Neural cell (in vitro differentiated cells): ENCODE results near the gene CDK17. TPM values are rescaled to one million over a fixed set of nuclear protein-coding genes. Genes with fewer than 3 reads are reported as not detected.

Source experiments
- H2AFZ ChIP-seq: fragments of 200-600, 300-800 bp; sonication (generic), shearing (Covaris generic); 2 replicates; pipeline ENCODE4 v1.6.0; 2014; ENCODE audit warnings: low read depth, mild to moderate bottlenecking, antibody characterized with exemption, low read length, moderate library complexity
- H3F3A ChIP-seq: fragments of 200-600 bp; shearing (Covaris generic); 2 replicates; pipeline ENCODE4 v1.6.1; 2016; ENCODE audit warnings: mild to moderate bottlenecking, moderate library complexity, mixed read lengths, antibody characterized with exemption, low read length; ENCODE audit not compliant: insufficient read depth, poor library complexity, severe bottlenecking
- H3K27ac ChIP-seq: fragments of 200-600, 300-800 bp; sonication (generic), shearing (Covaris generic); 2 replicates; pipeline ENCODE4 v1.5.1; 2014; ENCODE audit warnings: mild to moderate bottlenecking, low read length, moderate library complexity
- H3K27me3 ChIP-seq: fragments of 300-800, 200-600 bp; sonication (generic), shearing (Covaris generic); 2 replicates; pipeline ENCODE4 v1.6.0; 2014; ENCODE audit warnings: mild to moderate bottlenecking, low read depth, low read length, moderate library complexity; ENCODE audit not compliant: insufficient read depth
- H3K36me3 ChIP-seq: fragments of 300-800, 200-600 bp; sonication (generic), shearing (Covaris generic); 2 replicates; pipeline ENCODE4 v1.5.1; 2014; ENCODE audit warnings: mild to moderate bottlenecking, antibody characterized with exemption, low read length, moderate library complexity; ENCODE audit not compliant: insufficient read depth
- H3K4me2 ChIP-seq: fragments of 300-800, 200-600 bp; sonication (generic), shearing (Covaris generic); 2 replicates; pipeline ENCODE4 v1.6.0; 2014; ENCODE audit warnings: mild to moderate bottlenecking, low read length
- H3K4me3 ChIP-seq: fragments of 300-800, 200-600 bp; sonication (generic), shearing (Covaris generic); 2 replicates; pipeline ENCODE4 v1.5.1; 2014; ENCODE audit warnings: mild to moderate bottlenecking, low read length, moderate library complexity
- H3K79me2 ChIP-seq: fragments of 200-600 bp; shearing (Covaris generic); replicated peaks from 2 replicates; pipeline ENCODE4 v1.6.0; 2014; ENCODE audit warnings: mild to moderate bottlenecking, low read length, moderate library complexity; ENCODE audit not compliant: insufficient read depth
- H3K9ac ChIP-seq: fragments of 300-800, 200-600 bp; sonication (generic), shearing (Covaris generic); 2 replicates; pipeline ENCODE4 v1.6.1; 2016; ENCODE audit warnings: mild to moderate bottlenecking, low read length, mixed read lengths
- H3K9me2 ChIP-seq: fragments of 200-600 bp; shearing (Covaris generic); 2 replicates; pipeline ENCODE4 v1.6.1; 2016; ENCODE audit warnings: mild to moderate bottlenecking, low read length, mixed read lengths; ENCODE audit not compliant: insufficient read depth
- H3K9me3 ChIP-seq: fragments of 200-600, 300-800 bp; sonication (generic), shearing (Covaris generic); 2 replicates; pipeline ENCODE4 v1.6.1; 2016; ENCODE audit warnings: mild to moderate bottlenecking, mixed run types, low read length, moderate library complexity, mixed read lengths
- H4K20me1 ChIP-seq: fragments of 200-600 bp; shearing (Covaris generic); 2 replicates; pipeline ENCODE4 v1.6.1; 2016; ENCODE audit warnings: mild to moderate bottlenecking, mixed run types; ENCODE audit not compliant: insufficient read depth
- EP300 ChIP-seq: fragments of 450-650 bp; conservative IDR thresholded peaks from 2 replicates; pipeline ENCODE4 v1.6.1; 2014; ENCODE audit warnings: antibody characterized with exemption, mild to moderate bottlenecking, moderate library complexity; ENCODE audit not compliant: poor library complexity, severe bottlenecking
- EZH2 ChIP-seq: fragments of 200-600, 300-800 bp; shearing (Covaris generic), sonication (generic); IDR thresholded peaks from 2 replicates; pipeline ENCODE4 v1.6.1; 2014; ENCODE audit warnings: antibody characterized with exemption, low read length, borderline replicate concordance, mild to moderate bottlenecking; ENCODE audit not compliant: insufficient read depth, poor library complexity, severe bottlenecking
- MXI1 ChIP-seq: fragments of 450-650 bp; conservative IDR thresholded peaks from 2 replicates; pipeline ENCODE4 v1.6.1; 2014; ENCODE audit warnings: antibody characterized with exemption, mild to moderate bottlenecking; ENCODE audit not compliant: poor library complexity, severe bottlenecking
- POLR2AphosphoS5 ChIP-seq: IDR thresholded peaks from 2 replicates; pipeline ENCODE4 v1.6.1; 2012
- RAD21 ChIP-seq: fragments of 450-650 bp; conservative IDR thresholded peaks from 2 replicates; pipeline ENCODE4 v1.6.1; 2014; ENCODE audit warnings: antibody characterized with exemption, mild to moderate bottlenecking, moderate library complexity
- SMC3 ChIP-seq: fragments of 450-650 bp; conservative IDR thresholded peaks from 2 replicates; pipeline ENCODE4 v1.6.1; 2014; ENCODE audit warnings: antibody characterized with exemption, mild to moderate bottlenecking, moderate library complexity; ENCODE audit not compliant: poor library complexity
- TAF1 ChIP-seq: IDR thresholded peaks from 2 replicates; pipeline ENCODE4 v1.6.1; 2012; ENCODE audit warnings: low read depth
- polyA plus RNA-seq: library from polyadenylated mRNA; depleted of rRNA; stranded (reverse); fragments of >200 nt; gene quantifications from 2 replicates; pipeline ENCODE4 v1.2.3, GENCODE V29; 2014
- TF ChIP-seq, protein P1 (sequence below): fragments of 450-650 bp; IDR thresholded peaks from 2 replicates; pipeline ENCODE4 v1.5.1; 2014; ENCODE audit warnings: antibody characterized with exemption, mild to moderate bottlenecking, moderate library complexity; ENCODE audit not compliant: poor library complexity, severe bottlenecking
- TF ChIP-seq, protein P2 (sequence below): IDR thresholded peaks from 2 replicates; pipeline ENCODE4 v1.6.1; 2012; ENCODE audit warnings: borderline replicate concordance

The CDK17 gene
- polyA plus RNA-seq, 1 donor from 2014 or later: 119 TPM

DNA sequence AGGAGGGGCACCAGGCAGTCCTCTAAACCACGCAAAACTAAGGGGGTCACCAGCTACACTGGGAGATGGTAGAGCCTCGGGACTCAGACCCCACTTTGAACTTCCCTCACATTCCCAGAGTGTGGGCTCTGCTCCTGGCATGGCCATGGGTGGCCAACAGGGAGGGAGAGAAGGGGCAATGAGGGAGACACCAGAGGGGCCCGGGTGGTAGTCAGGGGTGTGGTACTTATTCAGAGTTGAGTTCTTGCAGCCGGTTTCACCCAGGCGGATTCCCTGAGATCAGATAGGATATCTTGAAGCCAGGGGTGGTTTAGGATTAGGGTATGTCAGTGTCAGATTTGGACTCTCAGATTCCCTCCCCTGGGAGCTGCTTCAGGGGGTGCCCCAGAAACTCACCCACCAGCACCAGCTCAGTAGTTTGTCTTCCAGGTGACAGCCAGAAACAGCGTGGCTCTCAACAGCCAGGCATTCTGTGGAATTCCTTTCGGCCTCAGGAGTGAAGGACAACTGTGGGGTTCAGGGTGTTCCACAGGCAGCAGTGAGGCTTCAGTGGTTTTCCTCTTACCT is 150.0 kb downstream of the CDK17 start:
- no peak overlapping the region for H3K4me2 ChIP-seq
- no peak overlapping the region for H2AFZ ChIP-seq
- no peaks in the 10 kb centered on the region for H3F3A ChIP-seq
- no peak overlapping the region for H3K27ac ChIP-seq
- no peaks in the 10 kb centered on the region for H4K20me1 ChIP-seq
- no peaks in the 10 kb centered on the region for H3K27me3 ChIP-seq
- H3K36me3 ChIP-seq: no peaks in the 10 kb centered on the region
- H3K79me2 ChIP-seq: no peaks in the 10 kb centered on the region
- H3K9me3 ChIP-seq: no peaks in the 10 kb centered on the region
- no peaks in the 10 kb centered on the region for H3K9me2 ChIP-seq
- H3K9ac ChIP-seq: no peak overlapping the region
- H3K4me3 ChIP-seq: no peak overlapping the region
- TF ChIP-seq SMC3 (no peak), MXI1 (no peak), RAD21 (no peak), EP300 (no peak), EZH2 (no peak), TAF1 (no peak), POLR2AphosphoS5 (no peak)
- TF ChIP-seq, protein P1, sequence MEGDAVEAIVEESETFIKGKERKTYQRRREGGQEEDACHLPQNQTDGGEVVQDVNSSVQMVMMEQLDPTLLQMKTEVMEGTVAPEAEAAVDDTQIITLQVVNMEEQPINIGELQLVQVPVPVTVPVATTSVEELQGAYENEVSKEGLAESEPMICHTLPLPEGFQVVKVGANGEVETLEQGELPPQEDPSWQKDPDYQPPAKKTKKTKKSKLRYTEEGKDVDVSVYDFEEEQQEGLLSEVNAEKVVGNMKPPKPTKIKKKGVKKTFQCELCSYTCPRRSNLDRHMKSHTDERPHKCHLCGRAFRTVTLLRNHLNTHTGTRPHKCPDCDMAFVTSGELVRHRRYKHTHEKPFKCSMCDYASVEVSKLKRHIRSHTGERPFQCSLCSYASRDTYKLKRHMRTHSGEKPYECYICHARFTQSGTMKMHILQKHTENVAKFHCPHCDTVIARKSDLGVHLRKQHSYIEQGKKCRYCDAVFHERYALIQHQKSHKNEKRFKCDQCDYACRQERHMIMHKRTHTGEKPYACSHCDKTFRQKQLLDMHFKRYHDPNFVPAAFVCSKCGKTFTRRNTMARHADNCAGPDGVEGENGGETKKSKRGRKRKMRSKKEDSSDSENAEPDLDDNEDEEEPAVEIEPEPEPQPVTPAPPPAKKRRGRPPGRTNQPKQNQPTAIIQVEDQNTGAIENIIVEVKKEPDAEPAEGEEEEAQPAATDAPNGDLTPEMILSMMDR: no peak
- TF ChIP-seq, protein P2, sequence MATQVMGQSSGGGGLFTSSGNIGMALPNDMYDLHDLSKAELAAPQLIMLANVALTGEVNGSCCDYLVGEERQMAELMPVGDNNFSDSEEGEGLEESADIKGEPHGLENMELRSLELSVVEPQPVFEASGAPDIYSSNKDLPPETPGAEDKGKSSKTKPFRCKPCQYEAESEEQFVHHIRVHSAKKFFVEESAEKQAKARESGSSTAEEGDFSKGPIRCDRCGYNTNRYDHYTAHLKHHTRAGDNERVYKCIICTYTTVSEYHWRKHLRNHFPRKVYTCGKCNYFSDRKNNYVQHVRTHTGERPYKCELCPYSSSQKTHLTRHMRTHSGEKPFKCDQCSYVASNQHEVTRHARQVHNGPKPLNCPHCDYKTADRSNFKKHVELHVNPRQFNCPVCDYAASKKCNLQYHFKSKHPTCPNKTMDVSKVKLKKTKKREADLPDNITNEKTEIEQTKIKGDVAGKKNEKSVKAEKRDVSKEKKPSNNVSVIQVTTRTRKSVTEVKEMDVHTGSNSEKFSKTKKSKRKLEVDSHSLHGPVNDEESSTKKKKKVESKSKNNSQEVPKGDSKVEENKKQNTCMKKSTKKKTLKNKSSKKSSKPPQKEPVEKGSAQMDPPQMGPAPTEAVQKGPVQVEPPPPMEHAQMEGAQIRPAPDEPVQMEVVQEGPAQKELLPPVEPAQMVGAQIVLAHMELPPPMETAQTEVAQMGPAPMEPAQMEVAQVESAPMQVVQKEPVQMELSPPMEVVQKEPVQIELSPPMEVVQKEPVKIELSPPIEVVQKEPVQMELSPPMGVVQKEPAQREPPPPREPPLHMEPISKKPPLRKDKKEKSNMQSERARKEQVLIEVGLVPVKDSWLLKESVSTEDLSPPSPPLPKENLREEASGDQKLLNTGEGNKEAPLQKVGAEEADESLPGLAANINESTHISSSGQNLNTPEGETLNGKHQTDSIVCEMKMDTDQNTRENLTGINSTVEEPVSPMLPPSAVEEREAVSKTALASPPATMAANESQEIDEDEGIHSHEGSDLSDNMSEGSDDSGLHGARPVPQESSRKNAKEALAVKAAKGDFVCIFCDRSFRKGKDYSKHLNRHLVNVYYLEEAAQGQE: no peak

DNA sequence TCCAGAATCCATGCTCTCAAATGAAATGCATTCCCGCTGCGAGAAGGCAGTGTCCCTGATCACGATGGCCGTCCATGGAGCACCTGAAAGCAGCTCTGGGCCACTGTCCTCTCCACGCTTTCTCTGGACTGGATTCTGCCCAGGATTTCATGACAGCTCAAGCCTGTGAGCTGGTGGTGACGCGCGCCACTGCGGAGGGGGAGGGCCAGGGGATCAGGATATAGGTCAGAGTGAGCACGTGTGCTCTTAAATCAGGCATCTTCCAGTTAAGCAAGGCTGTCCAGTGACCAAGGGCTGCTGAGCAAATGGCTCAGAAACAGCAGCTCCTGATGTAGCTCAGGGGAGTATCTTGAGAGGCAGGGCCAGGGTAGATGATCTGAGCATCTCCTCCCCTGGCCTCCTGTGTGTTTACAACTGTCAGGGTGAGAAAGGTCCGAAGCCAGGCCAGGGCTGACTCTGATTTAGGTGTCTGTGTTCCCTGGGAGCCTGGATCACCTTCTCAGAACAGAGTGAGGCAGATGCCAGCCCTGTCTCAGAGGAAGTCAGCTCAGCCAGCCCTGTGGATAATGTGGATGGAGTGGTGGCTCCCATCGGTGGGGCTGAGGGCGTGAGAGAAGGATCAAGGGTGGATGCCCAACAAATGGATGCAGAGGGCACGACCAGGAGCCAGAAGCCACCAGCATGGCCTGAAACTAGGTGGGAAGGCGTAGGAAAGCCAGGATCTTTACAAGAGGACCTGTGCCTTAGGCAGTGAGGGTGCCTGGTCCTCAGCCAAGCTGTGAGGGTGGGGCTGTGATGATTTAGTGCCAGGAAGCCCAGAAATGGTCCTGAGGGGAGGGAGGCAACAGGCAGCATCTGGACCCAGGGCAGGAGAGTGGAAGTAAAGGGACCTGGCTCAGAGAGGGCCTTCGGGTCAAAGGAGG is 150.8 kb downstream of the CDK17 start:
- H3K27me3 ChIP-seq: no peaks in the 10 kb centered on the region
- H3K4me2 ChIP-seq: no peak overlapping the region
- H3K9me3 ChIP-seq: no peaks in the 10 kb centered on the region
- no peaks in the 10 kb centered on the region for H3F3A ChIP-seq
- H3K9ac ChIP-seq: no peak overlapping the region
- no peaks in the 10 kb centered on the region for H4K20me1 ChIP-seq
- no peak overlapping the region for H2AFZ ChIP-seq
- no peaks in the 10 kb centered on the region for H3K9me2 ChIP-seq
- no peaks in the 10 kb centered on the region for H3K36me3 ChIP-seq
- H3K27ac ChIP-seq: no peak overlapping the region
- H3K79me2 ChIP-seq: no peaks in the 10 kb centered on the region
- H3K4me3 ChIP-seq: no peak overlapping the region
- no peak for TF ChIP-seq POLR2AphosphoS5
- no peak for TF ChIP-seq RAD21
- TF ChIP-seq TAF1: no peak
- no peak for TF ChIP-seq EP300
- TF ChIP-seq MXI1: no peak
- TF ChIP-seq EZH2: no peak
- TF ChIP-seq, protein P2: no peak
- no peak for TF ChIP-seq SMC3
- TF ChIP-seq, protein P1: no peak
